NCI-H345 (cell line): ENCODE data around the gene MPPED2.
A peak's percentile ranks its signal among the peaks of the same experiment; 100 is the strongest.

Experiments
- DNase-seq: peaks from one replicate; lab custom pipeline; 2025; lab: John Stamatoyannopoulos, UW

MPPED2 gene

GRCh38 chr11:30526558-30526957 lies 59.6 kb downstream of the MPPED2 start:
- no peak for DNase-seq

- no peak for DNase-seq
Measured at GRCh38 chr11:30522536-30523243, 63.5 kb downstream of the MPPED2 start.

- DNase-seq: no peak
Measured at GRCh38 chr11:30521297-30522071, 64.7 kb downstream of the MPPED2 start.

GRCh38 chr11:30513087-30513486 lies 73.1 kb downstream of the MPPED2 start:
- DNase-seq: no peak

- DNase-seq: no peak
Measured at GRCh38 chr11:30511408-30511807, 74.7 kb downstream of the MPPED2 start.

GRCh38 chr11:30510750-30511149 lies 75.4 kb downstream of the MPPED2 start:
- DNase-seq: no peak

- DNase-seq: no peak
Measured at GRCh38 chr11:30509364-30509763, 76.8 kb downstream of the MPPED2 start.

GRCh38 chr11:30508594-30508993 lies 77.6 kb downstream of the MPPED2 start:
- no peak for DNase-seq

- no peak for DNase-seq
Measured at GRCh38 chr11:30505603-30506002, 80.5 kb downstream of the MPPED2 start.

- no peak for DNase-seq
Measured at GRCh38 chr11:30504468-30504867, 81.7 kb downstream of the MPPED2 start.

- DNase-seq: no peak
Measured at GRCh38 chr11:30503156-30503555, 83.0 kb downstream of the MPPED2 start.

- DNase-seq: no peak
Measured at GRCh38 chr11:30502305-30502704, 83.8 kb downstream of the MPPED2 start.

GRCh38 chr11:30501744-30502143 lies 84.4 kb downstream of the MPPED2 start:
- no peak for DNase-seq

GRCh38 chr11:30499940-30500339 lies 86.2 kb downstream of the MPPED2 start:
- no peak for DNase-seq

GRCh38 chr11:30497600-30497999 lies 88.6 kb downstream of the MPPED2 start:
- DNase-seq: no peak

- DNase-seq: no peak
Measured at GRCh38 chr11:30496935-30497334, 89.2 kb downstream of the MPPED2 start.

GRCh38 chr11:30495437-30495836 lies 90.7 kb downstream of the MPPED2 start:
- DNase-seq: no peak

- DNase-seq: no peak
Measured at GRCh38 chr11:30489511-30489910, 96.6 kb downstream of the MPPED2 start.

GRCh38 chr11:30489076-30489475 lies 97.1 kb downstream of the MPPED2 start:
- no peak for DNase-seq

- peak; percentile 68 for DNase-seq
Measured at GRCh38 chr11:30488304-30488998, 97.7 kb downstream of the MPPED2 start.

GRCh38 chr11:30487200-30487898 lies 98.8 kb downstream of the MPPED2 start:
- DNase-seq: no peak

GRCh38 chr11:30485756-30486155 lies 100.4 kb downstream of the MPPED2 start:
- DNase-seq: no peak
